NCI-H1105 (cell line): ENCODE measurements around the gene PLPP3.

ENCODE experiments used
- DNase-seq: peaks from one replicate; lab custom pipeline; 2025; lab: John Stamatoyannopoulos, UW

The PLPP3 gene

GRCh38 chr1:56461158-56462127 lies 117.9 kb downstream of the PLPP3 start:
- peak; percentile 24 for DNase-seq

- DNase-seq, result no peak
Measured at GRCh38 chr1:56459260-56459659, 120.1 kb downstream of the PLPP3 start.

- DNase-seq, result no peak
Measured at GRCh38 chr1:56457756-56458375, 121.5 kb downstream of the PLPP3 start.

GRCh38 chr1:56456435-56457101 lies 122.8 kb downstream of the PLPP3 start:
- DNase-seq, result no peak

- DNase-seq, result no peak
Measured at GRCh38 chr1:56453417-56454078, 125.8 kb downstream of the PLPP3 start.

- DNase-seq, result no peak
Measured at GRCh38 chr1:56453016-56453415, 126.3 kb downstream of the PLPP3 start.

- DNase-seq, result no peak
Measured at GRCh38 chr1:56452027-56453011, 127.0 kb downstream of the PLPP3 start.

GRCh38 chr1:56451491-56451890 lies 127.9 kb downstream of the PLPP3 start:
- no peak for DNase-seq

- no peak for DNase-seq
Measured at GRCh38 chr1:56450004-56450666, 129.2 kb downstream of the PLPP3 start.

- DNase-seq, result no peak
Measured at GRCh38 chr1:56448529-56449300, 130.6 kb downstream of the PLPP3 start.

- no peak for DNase-seq
Measured at GRCh38 chr1:56447823-56448222, 131.5 kb downstream of the PLPP3 start.

GRCh38 chr1:56446531-56447098 lies 132.7 kb downstream of the PLPP3 start:
- no peak for DNase-seq

GRCh38 chr1:56444960-56445646 lies 134.3 kb downstream of the PLPP3 start:
- no peak for DNase-seq
